Mesenchymal stem cell (in vitro differentiated cells and primary cell): ENCODE measurements around the gene RC3H1.

Source experiments
- DNase-seq: peaks from one replicate; pipeline ENCODE4 v3.0.0-alpha.2; 2013
- H2AFZ ChIP-seq: one replicate; pipeline ENCODE4 v1.6.1; 2013; ENCODE audit warnings: low read depth, mild to moderate bottlenecking, control low read depth, inconsistent platforms, low read length, moderate library complexity
- H2AK5ac ChIP-seq: 2 replicates; pipeline ENCODE4 v1.6.1; 2013; ENCODE audit warnings: low read length, moderate library complexity, mild to moderate bottlenecking, inconsistent platforms; ENCODE audit not compliant: severe bottlenecking
- H2BK120ac ChIP-seq: one replicate; pipeline ENCODE4 v1.6.1; 2013; ENCODE audit warnings: low read depth, mild to moderate bottlenecking, inconsistent platforms, low read length, moderate library complexity
- H2BK12ac ChIP-seq, 2 experiments: one replicate each; pipeline ENCODE4 v1.6.1; 2013; ENCODE audit warnings: inconsistent platforms in 2 of 2, low read length in 2 of 2, mild to moderate bottlenecking in 2 of 2, moderate library complexity in 2 of 2, control low read depth in 1 of 2
- H2BK15ac ChIP-seq: one replicate; pipeline ENCODE4 v1.6.1; 2013; ENCODE audit warnings: mild to moderate bottlenecking, low read depth, inconsistent platforms; ENCODE audit not compliant: poor library complexity, severe bottlenecking
- H2BK5ac ChIP-seq: 2 replicates; pipeline ENCODE4 v1.6.1; 2013; ENCODE audit warnings: low read depth, mild to moderate bottlenecking, low read length, control low read depth, inconsistent platforms; ENCODE audit not compliant: poor library complexity, severe bottlenecking
- H3K14ac ChIP-seq, 2 experiments: one replicate each; pipeline ENCODE4 v1.6.1; 2013; ENCODE audit warnings: inconsistent platforms in 2 of 2, low read length in 2 of 2, control low read depth in 1 of 2, mild to moderate bottlenecking in 1 of 2, moderate library complexity in 1 of 2
- H3K18ac ChIP-seq, 2 experiments: one replicate each; pipeline ENCODE4 v1.6.1; 2013; ENCODE audit warnings: inconsistent platforms in 2 of 2, low read length in 2 of 2, control low read depth in 1 of 2, low read depth in 1 of 2, mild to moderate bottlenecking in 1 of 2
- H3K23ac ChIP-seq, 2 experiments: one replicate each; pipeline ENCODE4 v1.6.1; 2013; ENCODE audit warnings: inconsistent platforms in 2 of 2, low read length in 2 of 2, mild to moderate bottlenecking in 2 of 2, moderate library complexity in 2 of 2, control low read depth in 1 of 2
- H3K27ac ChIP-seq: 2 replicates; pipeline ENCODE4 v1.5.1; 2013; ENCODE audit warnings: mild to moderate bottlenecking, moderate library complexity, low read length, control low read depth, inconsistent platforms; ENCODE audit not compliant: poor library complexity, severe bottlenecking
- H3K27me3 ChIP-seq, 2 experiments: 2 replicates each; pipeline versions ENCODE4 v1.6.1 to v1.7.0; 2013; ENCODE audit warnings: low read length in 2 of 2, mild to moderate bottlenecking in 2 of 2, moderate library complexity in 2 of 2, control low read depth in 1 of 2, inconsistent platforms in 1 of 2; ENCODE audit not compliant: control insufficient read depth in 1 of 2, insufficient read depth in 1 of 2
- H3K36me3 ChIP-seq, 2 experiments: 2 replicates each; pipeline versions ENCODE4 v1.6.1 to v1.7.0; 2013; ENCODE audit warnings: low read length in 2 of 2, control low read depth in 1 of 2, inconsistent platforms in 1 of 2, low read depth in 1 of 2, mild to moderate bottlenecking in 1 of 2; ENCODE audit not compliant: insufficient read depth in 2 of 2, control insufficient read depth in 1 of 2
- H3K4ac ChIP-seq, 2 experiments: one replicate each; pipeline ENCODE4 v1.6.1; 2013; ENCODE audit warnings: inconsistent platforms in 2 of 2, low read length in 2 of 2, mild to moderate bottlenecking in 2 of 2, moderate library complexity in 2 of 2, control low read depth in 1 of 2, low read depth in 1 of 2
- H3K4me1 ChIP-seq: 2 replicates; pipeline ENCODE4 v1.6.1; 2013; ENCODE audit warnings: low read depth, low read length, control low read depth; ENCODE audit not compliant: control insufficient read depth, insufficient read depth
- H3K4me2 ChIP-seq: 2 replicates; pipeline ENCODE4 v1.6.1; 2013; ENCODE audit warnings: low read length, mild to moderate bottlenecking, inconsistent platforms; ENCODE audit not compliant: poor library complexity, severe bottlenecking
- H3K4me3 ChIP-seq, 2 experiments: 2 replicates each; pipeline versions ENCODE4 v1.5.1 to v1.7.0; 2013; ENCODE audit warnings: low read length in 2 of 2, mild to moderate bottlenecking in 2 of 2, control low read depth in 1 of 2, low read depth in 1 of 2; ENCODE audit not compliant: insufficient read depth in 1 of 2
- H3K79me1 ChIP-seq: replicated peaks from 2 replicates; pipeline ENCODE4 v1.6.1; 2013; ENCODE audit warnings: mild to moderate bottlenecking, control low read depth, low read length, inconsistent platforms; ENCODE audit not compliant: poor library complexity, severe bottlenecking
- H3K9ac ChIP-seq: 2 replicates; pipeline ENCODE4 v1.7.0; 2013; ENCODE audit warnings: mild to moderate bottlenecking, low read length, moderate library complexity
- H3K9me3 ChIP-seq: 2 replicates; pipeline ENCODE4 v1.7.0; 2013; ENCODE audit warnings: mild to moderate bottlenecking, low read length; ENCODE audit not compliant: control insufficient read depth
- H4K8ac ChIP-seq: one replicate; pipeline ENCODE4 v1.6.1; 2013; ENCODE audit warnings: inconsistent platforms, mild to moderate bottlenecking, low read length, moderate library complexity
- H4K91ac ChIP-seq: one replicate; pipeline ENCODE4 v1.6.1; 2013; ENCODE audit warnings: mild to moderate bottlenecking, low read length, inconsistent platforms
- WGBS: methylation state at CpG from one replicate; pipeline ENCODE4 v1.1.7; 2013; ENCODE audit warnings: mixed read lengths; 5-methylcytosine and 5-hydroxymethylcytosine counted together

RC3H1 gene

DNA sequence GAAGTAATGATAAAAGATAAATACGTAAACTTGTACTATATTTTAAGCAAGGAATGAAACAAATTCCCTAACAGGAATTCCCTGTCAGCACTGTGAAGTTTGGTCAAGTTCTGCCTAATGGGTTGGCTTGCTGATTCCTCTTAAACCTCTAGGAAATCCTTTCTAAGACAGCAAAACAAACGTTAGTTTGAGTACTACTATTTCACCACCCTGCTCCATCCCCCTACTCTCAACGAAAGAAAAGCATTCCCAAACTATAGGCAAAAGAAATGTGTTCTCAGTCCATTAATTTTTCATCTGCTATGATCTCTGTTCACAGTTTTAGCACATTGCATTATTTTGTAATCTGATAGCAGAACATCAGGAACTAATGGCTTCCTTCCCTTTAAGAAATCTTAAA is 121.2 kb downstream of the RC3H1 start:
- Histone ChIP-seq H3K9ac (no peak overlapping the region), H3K27me3 (no peaks in the 10 kb centered on the region), H3K4me2 (no peak overlapping the region), H3K79me1 (peaks cover 8% of the 10 kb centered on the region), H3K27ac (no peak overlapping the region), H3K18ac (no peak overlapping the region), H2BK120ac (no peak overlapping the region), H3K23ac (no peak overlapping the region), H3K14ac (no peak overlapping the region), H2AK5ac (no peak overlapping the region), H4K8ac (no peak overlapping the region), H2AFZ (no peak overlapping the region), H3K4me1 (no peaks in the 10 kb centered on the region), H3K4me3 (no peak overlapping the region), H3K36me3 (no peaks in the 10 kb centered on the region), H4K91ac (no peak overlapping the region), H2BK15ac (no peak overlapping the region), H2BK12ac (no peak overlapping the region), H3K4ac (no peak overlapping the region), H3K9me3 (no peaks in the 10 kb centered on the region), H2BK5ac (no peak overlapping the region)
- 75% methylated on average over 2 of the region's 3 CpGs for WGBS
- DNase-seq, result no peak

DNA sequence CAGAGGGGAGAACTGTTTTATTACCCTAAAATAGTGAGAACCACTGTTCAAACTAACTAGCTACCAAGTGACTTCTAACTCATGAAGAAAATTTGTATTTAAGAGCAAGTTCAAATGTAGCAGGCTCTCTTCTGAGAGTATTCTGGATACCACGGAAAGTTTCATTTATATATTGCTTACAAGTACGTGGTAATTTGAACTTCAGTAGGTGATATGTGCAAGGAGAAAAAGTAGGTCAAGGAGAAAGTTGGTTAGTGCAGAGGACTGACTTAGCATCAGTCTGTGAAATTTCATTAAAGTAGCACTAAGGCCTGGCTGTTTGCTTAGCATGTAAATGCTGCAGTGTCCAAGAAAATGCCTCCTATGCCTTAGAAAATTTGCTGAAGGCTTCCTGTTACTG is 121.7 kb downstream of the RC3H1 start:
- Histone ChIP-seq H3K4me2 (no peak overlapping the region), H3K79me1 (peaks cover 8% of the 10 kb centered on the region), H4K8ac (no peak overlapping the region), H2BK120ac (no peak overlapping the region), H2AFZ (no peak overlapping the region), H3K4me3 (no peak overlapping the region), H4K91ac (no peak overlapping the region), H3K9ac (no peak overlapping the region), H3K27me3 (no peaks in the 10 kb centered on the region), H2BK5ac (no peak overlapping the region), H3K9me3 (no peaks in the 10 kb centered on the region), H3K14ac (no peak overlapping the region), H3K4ac (no peak overlapping the region), H2AK5ac (no peak overlapping the region), H3K18ac (no peak overlapping the region), H2BK12ac (no peak overlapping the region), H3K36me3 (no peaks in the 10 kb centered on the region), H3K23ac (no peak overlapping the region), H3K4me1 (no peaks in the 10 kb centered on the region), H3K27ac (no peak overlapping the region), H2BK15ac (no peak overlapping the region)
- WGBS, result 89% methylated on average over 2 of the region's 2 CpGs
- no peak for DNase-seq

DNA sequence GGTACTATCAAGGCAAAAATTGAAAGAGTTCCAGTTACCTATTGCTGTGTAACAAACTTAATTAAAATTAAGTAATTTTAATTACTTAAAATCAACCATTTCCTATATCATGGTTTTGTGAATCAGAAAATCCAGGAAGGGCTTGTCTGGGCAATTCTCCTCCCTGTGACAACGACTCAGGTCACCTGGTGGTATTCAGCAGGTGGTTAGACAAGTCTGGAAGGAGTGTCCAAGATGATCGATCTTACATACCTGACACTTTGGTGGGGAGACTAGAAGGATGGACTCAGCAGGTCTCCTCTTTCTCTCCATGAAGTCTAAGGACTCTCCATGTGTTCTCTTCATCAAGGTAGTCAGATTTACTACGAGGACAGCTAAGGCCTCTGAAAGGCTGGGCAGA is 128.0 kb downstream of the RC3H1 start:
- no peak for DNase-seq
- H2AFZ ChIP-seq, result no peak overlapping the region
- H3K36me3 ChIP-seq, result peaks cover 0 to 15% of the 10 kb centered on the region in 2 experiments
- H2BK12ac ChIP-seq, result no peak overlapping the region
- H3K9ac ChIP-seq, result no peak overlapping the region
- H3K18ac ChIP-seq, result no peak overlapping the region
- H2BK15ac ChIP-seq, result no peak overlapping the region
- H3K27ac ChIP-seq, result no peak overlapping the region
- no peak overlapping the region for H2BK5ac ChIP-seq
- H3K27me3 ChIP-seq, result no peaks in the 10 kb centered on the region
- WGBS, result 93% methylated on average over 2 of the region's 3 CpGs
- H3K4ac ChIP-seq, result no peak overlapping the region
- H3K79me1 ChIP-seq, result peaks cover 10% of the 10 kb centered on the region
- H3K4me3 ChIP-seq, result no peak overlapping the region
- H3K14ac ChIP-seq, result no peak overlapping the region
- no peak overlapping the region for H3K23ac ChIP-seq
- no peak overlapping the region for H2AK5ac ChIP-seq
- H3K4me2 ChIP-seq, result no peak overlapping the region
- no peaks in the 10 kb centered on the region for H3K9me3 ChIP-seq
- H2BK120ac ChIP-seq, result no peak overlapping the region
- H4K8ac ChIP-seq, result no peak overlapping the region
- H3K4me1 ChIP-seq, result no peaks in the 10 kb centered on the region
- no peak overlapping the region for H4K91ac ChIP-seq

DNA sequence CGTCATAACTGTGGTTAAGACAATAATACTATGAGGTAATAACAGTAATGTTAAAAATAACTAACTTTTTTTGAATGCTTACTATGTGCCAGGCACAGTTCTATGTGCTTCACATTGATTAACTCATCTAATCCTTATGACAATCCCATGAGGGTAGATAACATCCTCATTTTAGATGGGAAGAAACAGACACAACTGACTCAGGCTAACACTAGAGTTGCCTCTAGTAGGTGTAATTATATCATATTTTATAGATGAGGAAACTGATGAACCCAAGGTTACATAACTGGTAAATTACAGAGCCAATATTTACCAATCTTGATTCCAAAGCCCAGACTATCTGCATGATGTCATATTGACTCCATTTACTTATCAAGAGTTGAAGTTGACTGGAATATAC is 128.5 kb downstream of the RC3H1 start:
- Histone ChIP-seq H3K27me3 (no peaks in the 10 kb centered on the region), H3K14ac (no peak overlapping the region), H2BK15ac (no peak overlapping the region), H3K9me3 (no peaks in the 10 kb centered on the region), H3K27ac (no peak overlapping the region), H2AFZ (no peak overlapping the region), H2BK12ac (no peak overlapping the region), H2AK5ac (no peak overlapping the region), H4K91ac (no peak overlapping the region), H3K9ac (no peak overlapping the region), H2BK120ac (no peak overlapping the region), H3K36me3 (peaks cover 0 to 20% of the 10 kb centered on the region in 2 experiments), H3K4me1 (no peaks in the 10 kb centered on the region), H2BK5ac (no peak overlapping the region), H3K4ac (no peak overlapping the region), H3K18ac (no peak overlapping the region), H3K79me1 (peaks cover 10% of the 10 kb centered on the region), H3K23ac (no peak overlapping the region), H4K8ac (no peak overlapping the region), H3K4me3 (no peak overlapping the region), H3K4me2 (no peak overlapping the region)
- no CpG with 5 or more reads among the region's 1 CpG for WGBS
- DNase-seq, result no peak
